WERI-Rb-1 (cell line): Measurements from ENCODE around the gene TMEM182.

ENCODE experiments used
- DNase-seq: peaks from one replicate; pipeline ENCODE4 v3.0.0-alpha.2; 2020
- H3K27ac ChIP-seq: fragments of 250-450 bp; sonication (Bioruptor Pico); 2 replicates; pipeline ENCODE4 v1.5.1; 2020; ENCODE audit warnings: mild to moderate bottlenecking, moderate library complexity
- H3K27me3 ChIP-seq: fragments of 250-450 bp; sonication (Bioruptor Pico); 2 replicates; pipeline ENCODE4 v1.5.1; 2021; ENCODE audit warnings: mild to moderate bottlenecking, low read depth, moderate library complexity; ENCODE audit not compliant: insufficient read depth, severe bottlenecking
- H3K36me3 ChIP-seq: fragments of 250-450 bp; sonication (Bioruptor Pico); 2 replicates; pipeline ENCODE4 v1.5.1; 2020; ENCODE audit warnings: mild to moderate bottlenecking, moderate library complexity
- H3K4me3 ChIP-seq: 2 replicates; pipeline ENCODE4 v1.5.1; 2011; ENCODE audit warnings: low read depth, mild to moderate bottlenecking, control low read depth, low read length
- H3K9me3 ChIP-seq: fragments of 250-450 bp; sonication (Bioruptor Pico); 2 replicates; pipeline ENCODE4 v1.5.1; 2021; ENCODE audit warnings: mild to moderate bottlenecking, moderate library complexity; ENCODE audit not compliant: severe bottlenecking
- TF ChIP-seq, protein P1 (sequence below): IDR thresholded peaks from 2 replicates; pipeline ENCODE4 v1.5.1; 2011; ENCODE audit warnings: low read depth, mild to moderate bottlenecking, control low read depth, inconsistent platforms, low read length

Gene TMEM182

GRCh38 chr2:102789349-102790090 lies 27.7 kb downstream of the TMEM182 start:
- Histone ChIP-seq H3K27me3 (no peaks in the 10 kb centered on the region), H3K36me3 (no peaks in the 10 kb centered on the region), H3K27ac (no peak overlapping the region), H3K4me3 (no peak overlapping the region), H3K9me3 (no peaks in the 10 kb centered on the region)
- TF ChIP-seq, protein P1, sequence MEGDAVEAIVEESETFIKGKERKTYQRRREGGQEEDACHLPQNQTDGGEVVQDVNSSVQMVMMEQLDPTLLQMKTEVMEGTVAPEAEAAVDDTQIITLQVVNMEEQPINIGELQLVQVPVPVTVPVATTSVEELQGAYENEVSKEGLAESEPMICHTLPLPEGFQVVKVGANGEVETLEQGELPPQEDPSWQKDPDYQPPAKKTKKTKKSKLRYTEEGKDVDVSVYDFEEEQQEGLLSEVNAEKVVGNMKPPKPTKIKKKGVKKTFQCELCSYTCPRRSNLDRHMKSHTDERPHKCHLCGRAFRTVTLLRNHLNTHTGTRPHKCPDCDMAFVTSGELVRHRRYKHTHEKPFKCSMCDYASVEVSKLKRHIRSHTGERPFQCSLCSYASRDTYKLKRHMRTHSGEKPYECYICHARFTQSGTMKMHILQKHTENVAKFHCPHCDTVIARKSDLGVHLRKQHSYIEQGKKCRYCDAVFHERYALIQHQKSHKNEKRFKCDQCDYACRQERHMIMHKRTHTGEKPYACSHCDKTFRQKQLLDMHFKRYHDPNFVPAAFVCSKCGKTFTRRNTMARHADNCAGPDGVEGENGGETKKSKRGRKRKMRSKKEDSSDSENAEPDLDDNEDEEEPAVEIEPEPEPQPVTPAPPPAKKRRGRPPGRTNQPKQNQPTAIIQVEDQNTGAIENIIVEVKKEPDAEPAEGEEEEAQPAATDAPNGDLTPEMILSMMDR = no peak
- no peak for DNase-seq

DNA sequence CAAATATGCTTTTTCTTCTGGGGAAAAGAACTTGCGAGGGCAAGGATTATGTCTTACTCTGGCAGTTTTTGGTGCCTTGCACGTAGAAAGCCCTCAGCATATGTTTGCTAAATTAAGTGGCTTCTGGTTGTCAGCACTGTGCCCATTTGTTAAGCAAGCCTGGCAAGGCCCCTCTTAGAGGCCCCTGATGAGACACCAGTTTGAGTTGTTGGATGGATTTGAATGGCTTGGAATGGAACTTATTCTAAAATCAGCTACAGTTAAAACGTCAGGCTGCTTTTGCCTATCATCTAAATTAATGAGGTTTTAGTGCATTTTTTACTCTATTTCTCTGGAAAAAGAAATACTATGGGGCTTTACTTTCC lies 28.2 kb downstream of the TMEM182 start:
- Histone ChIP-seq H3K27ac (no peak overlapping the region), H3K27me3 (no peaks in the 10 kb centered on the region), H3K9me3 (no peaks in the 10 kb centered on the region), H3K36me3 (no peaks in the 10 kb centered on the region), H3K4me3 (no peak overlapping the region)
- TF ChIP-seq, protein P1 = no peak
- no peak for DNase-seq

DNA sequence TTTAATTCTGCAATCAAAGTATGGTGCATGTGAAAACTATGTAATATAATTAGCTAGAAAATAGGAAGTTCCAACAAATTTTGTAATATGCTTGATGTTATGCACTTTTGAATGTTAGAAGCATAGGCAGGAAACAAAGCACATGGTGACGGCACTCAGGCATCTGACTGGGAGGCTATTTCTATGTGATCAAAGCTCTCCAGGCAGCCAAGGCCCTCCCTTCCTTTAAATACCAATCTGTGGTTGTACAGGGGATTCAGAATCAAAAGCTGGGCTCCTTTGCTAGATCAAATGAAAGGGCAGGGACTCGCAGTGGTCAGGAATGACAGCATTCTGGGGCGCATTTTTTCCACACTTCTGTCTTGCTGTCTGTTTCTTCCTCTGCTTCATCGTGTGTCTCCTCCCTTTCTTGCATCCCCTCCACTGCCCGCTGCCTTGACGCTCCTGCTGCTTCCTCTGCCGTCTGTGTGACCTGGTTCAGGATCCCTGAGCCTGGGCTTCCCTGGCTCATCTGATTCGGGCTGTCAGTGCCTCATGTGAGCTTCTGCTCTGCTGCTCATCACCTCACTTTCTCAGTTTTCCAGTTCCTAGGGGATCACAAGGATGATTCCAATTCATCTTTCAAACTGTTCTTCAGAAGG lies 30.9 kb downstream of the TMEM182 start:
- no peak overlapping the region for H3K4me3 ChIP-seq
- TF ChIP-seq, protein P1 = no peak
- H3K27ac ChIP-seq = no peak overlapping the region
- no peaks in the 10 kb centered on the region for H3K9me3 ChIP-seq
- no peak for DNase-seq
- H3K27me3 ChIP-seq = no peaks in the 10 kb centered on the region
- H3K36me3 ChIP-seq = no peaks in the 10 kb centered on the region

DNA sequence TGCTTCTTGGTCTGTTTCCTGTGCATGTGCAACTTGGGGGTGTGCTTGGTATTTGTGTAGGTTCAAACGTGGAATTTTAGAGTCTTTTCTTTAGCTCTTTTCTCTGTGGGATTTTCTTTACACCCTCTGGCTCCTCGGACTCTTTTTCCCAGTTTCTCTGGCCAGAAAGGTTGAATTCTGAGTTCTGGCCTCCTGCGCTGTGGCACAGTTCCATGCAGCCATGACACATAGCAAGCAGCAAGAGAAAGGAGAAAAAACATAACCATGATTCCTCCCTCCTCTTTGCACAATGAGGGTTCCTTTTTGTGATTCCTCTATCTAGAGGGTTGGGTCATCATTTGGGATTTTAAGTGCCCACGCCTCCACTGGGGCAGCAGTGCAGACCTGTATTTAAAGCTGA lies 33.8 kb downstream of the TMEM182 start:
- no peak for DNase-seq
- H3K4me3 ChIP-seq = no peak overlapping the region
- no peak overlapping the region for H3K27ac ChIP-seq
- H3K9me3 ChIP-seq = no peaks in the 10 kb centered on the region
- TF ChIP-seq, protein P1 = no peak
- H3K27me3 ChIP-seq = no peaks in the 10 kb centered on the region
- no peaks in the 10 kb centered on the region for H3K36me3 ChIP-seq

GRCh38 chr2:102796337-102796736 lies 34.5 kb downstream of the TMEM182 start:
- Histone ChIP-seq H3K9me3 (peaks cover 2% of the 10 kb centered on the region), H3K4me3 (no peak overlapping the region), H3K27ac (no peak overlapping the region), H3K36me3 (no peaks in the 10 kb centered on the region), H3K27me3 (no peaks in the 10 kb centered on the region)
- no peak for DNase-seq
- TF ChIP-seq, protein P1 = no peak
